ENCODE data around the gene FBLIM1. TPM values are rescaled to one million over a fixed set of nuclear protein-coding genes. Genes with fewer than 3 reads are reported as not detected.

Gene FBLIM1
- total RNA-seq, 1 donor: not detected

DNA sequence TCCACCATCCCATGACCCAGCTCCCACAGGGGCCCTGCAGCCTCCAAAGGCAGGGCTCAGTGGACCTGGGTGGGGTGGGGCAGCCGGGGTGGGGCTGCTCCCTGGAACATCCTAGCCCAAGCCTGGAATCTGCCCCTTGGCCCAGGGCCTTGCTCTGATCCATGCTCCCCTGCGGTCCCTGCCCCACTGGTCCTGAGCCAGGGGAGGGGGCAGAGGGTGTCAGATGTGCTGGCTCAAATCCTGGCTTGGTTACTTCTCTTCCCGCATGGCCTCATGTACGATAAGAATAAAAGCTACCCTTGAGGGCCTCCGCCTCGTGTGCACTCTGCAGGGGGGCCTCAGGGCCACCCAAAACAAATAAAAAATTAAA, 21.7 kb upstream of the FBLIM1 start:
- Histone ChIP-seq H3K27me3 (ENCODE audit: insufficient read depth, low read length) (no peaks in the 10 kb centered on the region), H3K4me1 (ENCODE audit: insufficient read depth, low read length) (no peaks in the 10 kb centered on the region), H3K9me3 (ENCODE audit: low read depth, low read length) (no peaks in the 10 kb centered on the region), H3K4me3 (ENCODE audit: low read length) (no peak overlapping the region)

DNA sequence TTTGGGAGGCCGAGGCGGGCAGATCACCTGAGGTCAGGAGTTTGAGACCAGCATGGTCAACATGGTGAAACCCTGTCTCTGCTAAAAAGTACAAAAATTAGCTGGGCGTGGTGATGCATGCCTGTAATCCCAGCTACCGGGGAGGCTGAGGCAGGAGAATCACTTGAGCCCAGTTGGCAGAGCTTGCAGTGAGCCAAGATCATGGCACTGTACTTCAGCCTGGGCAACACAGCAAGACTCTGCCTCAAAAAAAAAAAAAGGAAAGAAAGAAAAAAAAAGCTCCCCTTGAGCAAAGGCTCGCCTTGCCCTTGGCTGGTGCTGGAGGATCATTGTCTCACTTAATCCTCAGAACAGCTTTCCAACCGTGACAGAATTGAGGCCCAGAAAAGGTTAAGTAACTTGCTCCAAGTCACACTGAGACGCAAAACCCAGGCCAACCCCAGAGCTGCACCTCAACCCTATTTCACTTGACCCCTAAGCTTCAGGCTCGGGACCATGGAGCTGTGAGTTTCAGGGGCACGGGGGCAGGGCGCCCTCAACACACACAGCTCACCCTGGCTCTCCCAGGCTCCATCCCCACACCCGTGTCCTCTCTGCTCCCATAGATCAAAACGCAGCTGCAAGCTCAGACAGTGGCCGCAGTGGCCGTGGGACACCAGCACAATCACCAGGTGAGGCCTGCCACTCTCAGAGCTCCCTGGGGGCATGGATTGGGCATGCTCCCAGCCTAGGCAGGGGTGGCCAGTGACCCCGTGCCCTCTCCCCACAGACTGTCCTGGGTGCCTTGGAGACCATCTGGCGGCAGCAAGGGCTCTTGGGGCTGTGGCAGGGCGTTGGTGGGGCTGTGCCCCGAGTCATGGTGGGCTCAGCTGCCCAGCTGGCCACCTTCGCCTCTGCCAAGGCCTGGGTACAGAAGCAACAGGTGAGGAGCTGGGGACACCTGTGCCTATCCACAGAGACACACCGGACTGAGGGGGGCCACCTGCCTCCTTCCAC, 21.0 kb upstream of the FBLIM1 start:
- Histone ChIP-seq H3K4me1 (ENCODE audit: insufficient read depth, low read length) (no peaks in the 10 kb centered on the region), H3K9me3 (ENCODE audit: low read depth, low read length) (no peaks in the 10 kb centered on the region), H3K27me3 (ENCODE audit: insufficient read depth, low read length) (no peaks in the 10 kb centered on the region), H3K4me3 (ENCODE audit: low read length) (no peak overlapping the region)

DNA sequence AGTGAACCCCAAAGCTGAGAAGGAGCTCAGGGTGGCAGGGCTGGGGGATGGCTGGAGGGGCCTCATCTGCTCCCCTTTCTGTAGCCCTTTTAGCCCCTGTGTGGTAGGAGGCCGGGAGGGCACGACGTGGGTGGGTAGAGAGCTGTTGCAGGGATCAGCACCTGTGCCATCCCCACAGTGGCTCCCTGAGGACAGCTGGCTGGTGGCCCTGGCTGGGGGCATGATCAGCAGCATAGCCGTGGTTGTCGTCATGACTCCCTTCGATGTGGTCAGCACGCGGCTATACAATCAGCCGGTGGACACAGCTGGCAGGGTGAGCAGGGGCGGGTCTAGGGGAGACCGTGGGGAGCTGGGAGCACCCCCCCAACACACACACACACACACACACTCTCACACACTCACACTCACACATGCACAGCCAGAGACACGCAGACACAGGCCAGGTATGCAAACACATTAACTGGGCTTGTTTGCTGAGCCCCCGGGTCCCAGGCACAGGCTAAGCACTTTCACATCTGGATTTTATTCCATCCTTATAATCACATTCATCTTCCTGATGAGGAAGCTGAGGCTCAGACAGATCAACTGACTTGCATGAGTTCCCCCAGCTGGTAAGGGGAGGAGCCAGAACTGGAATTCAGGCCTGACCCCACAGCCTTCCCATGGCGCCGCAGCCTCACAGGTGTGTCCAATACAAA, 20.0 kb upstream of the FBLIM1 start:
- H3K4me3 ChIP-seq (ENCODE audit: low read length): no peak overlapping the region
- H3K4me1 ChIP-seq (ENCODE audit: insufficient read depth, low read length): no peaks in the 10 kb centered on the region
- H3K9me3 ChIP-seq (ENCODE audit: low read depth, low read length): no peaks in the 10 kb centered on the region
- no peaks in the 10 kb centered on the region for H3K27me3 ChIP-seq (ENCODE audit: insufficient read depth, low read length)

DNA sequence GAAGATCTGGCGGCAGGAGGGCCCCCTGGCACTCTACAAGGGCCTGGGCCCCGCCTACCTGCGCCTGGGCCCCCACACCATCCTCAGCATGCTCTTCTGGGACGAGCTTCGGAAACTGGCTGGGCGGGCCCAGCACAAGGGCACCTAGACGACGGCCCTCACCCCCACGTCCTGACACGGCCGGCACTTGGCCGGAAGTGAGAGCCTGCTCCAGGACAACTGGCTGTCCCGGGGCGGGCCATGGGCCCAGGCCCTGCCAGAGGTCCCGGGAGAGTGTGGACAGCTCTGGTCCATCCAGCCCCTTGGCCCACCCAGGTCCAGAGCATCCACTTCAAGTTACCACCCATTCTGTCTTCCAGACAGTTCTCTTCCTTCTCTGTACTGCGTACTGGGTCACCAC, 19.3 kb upstream of the FBLIM1 start:
- H3K4me1 ChIP-seq (ENCODE audit: insufficient read depth, low read length): no peaks in the 10 kb centered on the region
- H3K4me3 ChIP-seq (ENCODE audit: low read length): no peak overlapping the region
- H3K9me3 ChIP-seq (ENCODE audit: low read depth, low read length): no peaks in the 10 kb centered on the region
- H3K27me3 ChIP-seq (ENCODE audit: insufficient read depth, low read length): no peaks in the 10 kb centered on the region

DNA sequence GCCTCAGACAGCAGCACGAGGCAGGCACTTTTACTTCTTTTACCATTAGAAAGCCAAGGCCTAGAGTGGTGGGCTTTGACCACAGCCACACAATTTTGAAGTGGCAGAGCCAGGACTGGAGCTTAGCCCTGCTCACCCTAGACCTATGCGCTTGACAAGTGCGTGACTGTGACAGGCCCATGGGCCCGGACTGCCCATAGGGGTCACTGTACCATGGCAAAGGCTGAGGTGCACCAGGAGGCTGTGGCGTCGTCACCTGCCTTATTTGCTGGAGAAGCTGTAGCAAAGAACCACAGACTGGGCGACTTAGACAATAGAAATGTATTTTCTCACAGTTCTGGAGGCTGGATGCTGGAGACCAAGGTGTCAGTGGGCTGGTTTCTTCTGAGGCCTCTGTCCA, 18.9 kb upstream of the FBLIM1 start:
- H3K9me3 ChIP-seq (ENCODE audit: low read depth, low read length): no peaks in the 10 kb centered on the region
- no peaks in the 10 kb centered on the region for H3K27me3 ChIP-seq (ENCODE audit: insufficient read depth, low read length)
- no peak overlapping the region for H3K4me3 ChIP-seq (ENCODE audit: low read length)
- no peaks in the 10 kb centered on the region for H3K4me1 ChIP-seq (ENCODE audit: insufficient read depth, low read length)

DNA sequence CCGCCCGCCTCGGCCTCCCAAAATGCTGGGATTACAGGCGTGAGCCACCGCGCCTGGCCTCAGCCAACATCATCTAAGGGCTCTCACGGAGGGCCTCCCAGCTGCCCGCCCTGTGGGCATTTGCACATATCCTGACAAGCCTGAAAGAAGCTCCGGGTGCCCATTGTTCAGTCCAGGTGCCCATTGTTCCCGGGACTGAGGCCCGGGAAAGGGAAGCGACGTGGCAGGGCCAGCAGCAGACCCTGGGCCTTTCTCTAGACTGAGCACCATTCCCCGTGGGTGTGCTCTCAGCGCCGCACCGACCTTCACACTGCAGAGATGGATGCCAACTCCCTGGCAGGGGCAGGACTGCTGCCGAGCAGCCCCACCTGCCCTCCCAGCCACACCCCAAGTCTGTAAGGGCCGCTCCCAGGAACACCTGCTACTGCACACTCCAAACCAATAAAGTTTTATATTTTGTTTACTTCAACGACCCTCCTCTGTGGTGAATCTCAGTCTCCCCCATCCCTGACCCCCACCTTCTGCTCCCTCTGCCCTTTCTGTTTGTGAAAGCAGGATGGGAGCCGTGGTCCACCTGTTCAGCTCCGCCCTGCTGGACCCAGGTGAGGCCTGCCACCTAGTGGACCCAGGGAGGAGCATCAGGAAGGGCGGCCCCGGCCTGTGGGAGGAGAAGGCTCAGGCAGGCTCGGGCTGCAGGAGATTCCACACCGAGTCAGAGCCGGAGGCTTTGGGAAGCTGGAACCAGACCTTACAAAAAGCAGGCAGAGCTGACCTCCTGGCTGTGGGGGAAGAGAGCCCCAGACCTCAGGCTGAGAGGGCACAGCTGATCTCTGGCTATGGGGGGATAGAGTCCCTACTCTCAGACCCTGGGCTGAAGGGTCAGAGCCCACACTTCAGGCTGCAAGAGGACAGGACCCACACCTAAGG, 17.4 kb upstream of the FBLIM1 start:
- no peaks in the 10 kb centered on the region for H3K27me3 ChIP-seq (ENCODE audit: insufficient read depth, low read length)
- no peak overlapping the region for H3K4me3 ChIP-seq (ENCODE audit: low read length)
- no peaks in the 10 kb centered on the region for H3K9me3 ChIP-seq (ENCODE audit: low read depth, low read length)
- no peaks in the 10 kb centered on the region for H3K4me1 ChIP-seq (ENCODE audit: insufficient read depth, low read length)

GRCh38 chr1:15742339-15742801, 16.2 kb upstream of the FBLIM1 start, which contains the start of gene TMEM82:
Gene TMEM82 (plus strand): TSS chr1:15742499. CDS start chr1:15742560, 61 bp downstream.
- Histone ChIP-seq H3K27me3 (ENCODE audit: insufficient read depth, low read length) (no peaks in the 10 kb centered on the region), H3K4me1 (ENCODE audit: insufficient read depth, low read length) (no peaks in the 10 kb centered on the region), H3K4me3 (ENCODE audit: low read length) (no peak within 1 kb of the TSS), H3K9me3 (ENCODE audit: low read depth, low read length) (no peaks in the 10 kb centered on the region)

- Histone ChIP-seq H3K4me1 (ENCODE audit: insufficient read depth, low read length) (no peaks in the 10 kb centered on the region), H3K27me3 (ENCODE audit: insufficient read depth, low read length) (no peaks in the 10 kb centered on the region), H3K4me3 (ENCODE audit: low read length) (no peak overlapping the region), H3K9me3 (ENCODE audit: low read depth, low read length) (no peaks in the 10 kb centered on the region)
These were observed 14.4 kb upstream of the FBLIM1 start for GRCh38 chr1:15744122-15744679.

- no peaks in the 10 kb centered on the region for H3K9me3 ChIP-seq (ENCODE audit: low read depth, low read length)
- no peak overlapping the region for H3K4me3 ChIP-seq (ENCODE audit: low read length)
- H3K4me1 ChIP-seq (ENCODE audit: insufficient read depth, low read length): no peaks in the 10 kb centered on the region
- no peaks in the 10 kb centered on the region for H3K27me3 ChIP-seq (ENCODE audit: insufficient read depth, low read length)
These were observed 11.2 kb upstream of the FBLIM1 start for GRCh38 chr1:15747378-15747777.

GRCh38 chr1:15748264-15748663, 10.3 kb upstream of the FBLIM1 start:
- Histone ChIP-seq H3K4me3 (ENCODE audit: low read length) (no peak overlapping the region), H3K4me1 (ENCODE audit: insufficient read depth, low read length) (no peaks in the 10 kb centered on the region), H3K9me3 (ENCODE audit: low read depth, low read length) (no peaks in the 10 kb centered on the region), H3K27me3 (ENCODE audit: insufficient read depth, low read length) (no peaks in the 10 kb centered on the region)

GRCh38 chr1:15748690-15749398, 9.8 kb upstream of the FBLIM1 start:
- Histone ChIP-seq H3K27me3 (ENCODE audit: insufficient read depth, low read length) (no peaks in the 10 kb centered on the region), H3K4me1 (ENCODE audit: insufficient read depth, low read length) (no peaks in the 10 kb centered on the region), H3K4me3 (ENCODE audit: low read length) (no peak overlapping the region), H3K9me3 (ENCODE audit: low read depth, low read length) (no peaks in the 10 kb centered on the region)

- no peaks in the 10 kb centered on the region for H3K27me3 ChIP-seq (ENCODE audit: insufficient read depth, low read length)
- no peaks in the 10 kb centered on the region for H3K4me1 ChIP-seq (ENCODE audit: insufficient read depth, low read length)
- H3K4me3 ChIP-seq (ENCODE audit: low read length): no peak overlapping the region
- H3K9me3 ChIP-seq (ENCODE audit: low read depth, low read length): no peaks in the 10 kb centered on the region
These were observed 8.9 kb upstream of the FBLIM1 start for GRCh38 chr1:15749399-15750291.

DNA sequence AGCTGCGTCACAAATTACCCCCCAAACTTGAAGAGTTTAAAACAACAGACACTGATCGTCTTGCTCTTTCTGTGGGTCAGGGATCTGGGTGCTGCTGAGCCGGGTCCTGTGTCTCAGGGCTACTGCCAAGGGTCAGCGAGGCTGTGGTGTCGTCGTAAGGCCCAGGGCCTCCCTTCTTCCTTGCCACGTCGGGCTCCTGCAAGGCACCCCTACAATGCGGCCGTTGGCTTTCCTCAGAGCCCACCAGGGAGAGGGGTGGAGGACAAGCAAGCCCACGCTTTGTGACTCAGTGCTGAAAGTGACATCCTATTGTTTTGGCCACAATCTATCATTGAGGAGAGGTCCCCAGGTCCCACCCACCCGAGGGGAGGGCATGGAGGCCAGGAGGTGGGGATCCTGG, 7.7 kb upstream of the FBLIM1 start:
- no peaks in the 10 kb centered on the region for H3K4me1 ChIP-seq (ENCODE audit: insufficient read depth, low read length)
- H3K9me3 ChIP-seq (ENCODE audit: low read depth, low read length): no peaks in the 10 kb centered on the region
- no peak overlapping the region for H3K4me3 ChIP-seq (ENCODE audit: low read length)
- no peaks in the 10 kb centered on the region for H3K27me3 ChIP-seq (ENCODE audit: insufficient read depth, low read length)

Data from mononuclear cell (primary cell).